HG02884 (cell line): ENCODE data around the gene PTDSS2.
"Not testable (repeated sequence)": the region's sequence is repeated elsewhere in the genome, so short reads cannot be mapped to it uniquely, and the experiment has no call there.

Experiments
- ATAC-seq: cut with Tn5 transposase; IDR thresholded peaks from one replicate; pipeline ENCODE4 v1.9.1; 2021; ENCODE audit warnings: mild to moderate bottlenecking, moderate library complexity; ENCODE audit not compliant: unreplicated experiment

The PTDSS2 gene

DNA sequence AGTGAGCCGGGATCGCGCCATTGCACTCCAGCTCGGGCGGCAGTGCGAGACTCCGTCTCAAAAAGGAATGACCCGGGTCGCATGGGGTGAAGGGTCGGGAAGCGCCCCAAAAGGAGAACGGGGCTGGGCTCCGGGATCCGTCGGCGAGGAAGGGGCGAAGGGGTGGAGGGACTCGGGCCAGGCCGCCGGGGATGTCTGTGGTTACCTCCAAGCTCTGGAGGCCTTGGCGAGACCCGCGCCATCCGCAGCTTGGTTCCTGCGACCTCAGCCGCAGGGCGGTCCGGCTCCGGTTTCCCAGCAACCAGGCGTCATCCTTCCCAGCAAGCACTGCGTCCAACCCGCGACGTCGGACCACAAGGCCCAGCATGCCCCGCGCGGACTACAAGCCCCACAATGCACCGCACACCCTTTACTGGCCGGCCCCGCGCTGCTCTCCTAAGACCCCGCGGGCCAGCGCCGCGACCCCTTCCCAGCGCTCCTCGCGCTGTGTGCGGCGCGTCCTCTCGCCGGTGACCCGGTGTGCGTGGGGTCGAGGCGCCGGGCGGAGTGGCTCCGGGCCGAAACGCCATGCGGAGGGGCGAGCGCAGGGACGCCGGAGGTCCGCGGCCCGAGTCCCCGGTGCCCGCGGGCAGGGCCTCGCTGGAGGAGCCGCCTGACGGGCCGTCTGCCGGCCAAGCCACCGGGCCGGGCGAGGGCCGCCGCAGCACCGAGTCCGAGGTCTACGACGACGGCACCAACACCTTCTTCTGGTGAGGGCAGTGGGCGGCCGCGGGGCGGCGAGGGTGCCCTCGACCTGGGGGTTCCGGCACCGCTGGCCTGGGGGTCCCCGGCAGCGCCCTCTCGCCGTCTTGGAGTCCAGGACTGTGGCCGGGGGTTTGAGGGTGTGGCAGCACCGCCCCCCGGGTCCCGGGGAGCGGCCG lies at the start of gene PTDSS2:
PTDSS2 (plus strand) TSS at position 391 of the 920 bp plus-strand sequence; CDS start at position 568, 177 bp downstream.
- ATAC-seq: peak; percentile 68

DNA sequence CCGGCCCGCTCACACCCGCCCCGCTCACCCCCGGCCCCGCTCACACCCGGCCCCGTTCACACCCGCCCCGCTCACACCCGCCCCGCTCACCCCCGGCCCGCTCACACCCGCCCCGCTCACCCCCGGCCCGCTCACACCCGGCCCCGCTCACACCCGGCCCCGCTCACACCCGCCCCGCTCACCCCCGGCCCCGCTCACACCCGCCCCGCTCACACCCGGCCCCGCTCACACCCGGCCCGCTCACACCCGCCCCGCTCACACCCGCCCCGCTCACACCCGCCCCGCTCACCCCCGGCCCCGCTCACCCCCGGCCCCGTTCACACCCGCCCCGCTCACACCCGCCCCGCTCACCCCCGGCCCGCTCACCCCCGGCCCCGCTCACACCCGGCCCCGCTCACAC lies 48.9 kb upstream of the PTDSS2 start:
- not testable (repeated sequence) for ATAC-seq

DNA sequence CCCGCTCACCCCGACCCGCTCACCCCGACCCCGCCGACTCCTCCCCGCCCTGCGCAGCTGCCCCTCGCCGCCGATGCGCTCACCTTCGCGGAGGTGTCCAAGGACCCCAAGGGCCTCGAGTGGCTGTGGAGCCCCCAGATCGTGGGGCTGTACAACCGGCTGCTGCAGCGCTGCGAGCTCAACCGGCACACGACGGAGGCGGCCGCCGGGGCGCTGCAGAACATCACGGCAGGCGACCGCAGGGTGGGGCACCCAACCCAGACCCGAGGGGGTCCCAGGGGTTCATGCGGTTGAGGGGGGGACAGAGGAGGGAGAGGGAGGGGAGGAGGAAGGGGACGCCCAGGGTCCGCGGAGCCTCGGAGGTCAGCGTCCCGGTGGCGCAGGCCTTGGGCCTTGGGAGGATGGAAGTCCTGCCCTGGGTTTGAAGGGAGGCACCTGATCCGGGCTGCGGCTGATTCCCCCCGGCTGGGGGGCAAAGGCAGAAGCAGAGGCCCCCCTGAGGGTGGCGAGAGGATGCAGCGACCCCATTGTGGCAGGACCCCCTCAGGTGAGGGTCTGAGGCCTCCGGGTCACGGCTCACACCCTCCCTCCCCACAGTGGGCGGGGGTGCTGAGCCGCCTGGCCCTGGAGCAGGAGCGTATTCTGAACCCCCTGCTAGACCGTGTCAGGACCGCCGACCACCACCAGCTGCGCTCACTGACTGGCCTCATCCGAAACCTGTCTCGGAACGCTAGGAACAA lies 46.9 kb upstream of the PTDSS2 start:
- ATAC-seq: no peak

DNA sequence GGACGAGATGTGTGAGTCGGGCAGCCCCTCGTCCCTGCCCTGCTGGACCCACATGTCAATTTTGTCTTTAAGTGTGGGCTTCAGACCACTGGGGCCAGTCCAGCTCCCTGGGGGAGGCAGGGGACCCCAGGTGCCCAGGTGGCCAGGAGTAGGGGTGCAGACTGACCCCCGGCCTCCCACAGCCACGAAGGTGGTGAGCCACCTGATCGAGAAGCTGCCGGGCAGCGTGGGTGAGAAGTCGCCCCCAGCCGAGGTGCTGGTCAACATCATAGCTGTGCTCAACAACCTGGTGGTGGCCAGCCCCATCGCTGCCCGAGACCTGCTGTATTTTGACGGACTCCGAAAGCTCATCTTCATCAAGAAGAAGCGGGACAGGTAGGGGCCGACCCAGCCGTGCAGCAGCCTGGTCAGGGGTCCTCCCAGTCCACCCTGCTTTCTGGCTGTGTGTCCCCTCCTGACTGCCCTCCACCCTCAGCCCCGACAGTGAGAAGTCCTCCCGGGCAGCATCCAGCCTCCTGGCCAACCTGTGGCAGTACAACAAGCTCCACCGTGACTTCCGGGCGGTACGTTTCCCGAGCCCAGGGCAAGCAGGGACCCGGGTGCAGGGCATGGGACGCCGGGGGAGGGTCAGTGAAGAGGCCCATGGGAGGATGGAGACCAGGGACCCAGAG lies 46.2 kb upstream of the PTDSS2 start:
- no peak for ATAC-seq

DNA sequence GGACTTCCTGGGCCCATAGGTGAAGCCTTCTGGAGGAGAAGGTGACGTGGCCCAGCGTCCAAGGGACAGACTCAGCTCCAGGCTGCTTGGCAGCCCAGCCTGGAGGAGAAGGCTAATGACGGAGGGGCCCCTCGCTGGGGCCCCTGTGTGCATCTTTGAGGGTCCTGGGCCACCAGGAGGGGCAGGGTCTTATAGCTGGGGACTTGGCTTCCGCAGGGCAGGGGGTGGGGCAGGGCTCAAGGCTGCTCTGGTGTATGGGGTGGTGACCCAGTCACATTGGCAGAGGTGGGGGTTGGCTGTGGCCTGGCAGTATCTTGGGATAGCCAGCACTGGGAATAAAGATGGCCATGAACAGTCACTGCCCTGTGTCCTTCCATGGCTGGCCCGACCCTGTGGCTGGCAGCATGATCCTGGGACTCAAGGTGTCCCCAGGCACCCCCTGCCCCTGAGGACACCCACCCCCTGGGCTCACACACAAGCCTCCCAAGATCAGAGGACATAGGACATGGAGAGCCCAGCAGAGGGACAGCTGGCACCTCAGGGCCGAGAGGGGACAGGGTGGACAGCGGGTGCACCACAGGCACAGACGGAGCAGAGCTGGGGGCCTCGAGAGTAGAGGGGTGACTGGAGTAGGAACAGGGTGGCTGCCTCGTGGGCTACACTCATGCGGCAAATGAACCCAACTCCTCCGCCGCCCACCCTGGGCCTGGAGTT lies 45.4 kb upstream of the PTDSS2 start:
- no peak for ATAC-seq

DNA sequence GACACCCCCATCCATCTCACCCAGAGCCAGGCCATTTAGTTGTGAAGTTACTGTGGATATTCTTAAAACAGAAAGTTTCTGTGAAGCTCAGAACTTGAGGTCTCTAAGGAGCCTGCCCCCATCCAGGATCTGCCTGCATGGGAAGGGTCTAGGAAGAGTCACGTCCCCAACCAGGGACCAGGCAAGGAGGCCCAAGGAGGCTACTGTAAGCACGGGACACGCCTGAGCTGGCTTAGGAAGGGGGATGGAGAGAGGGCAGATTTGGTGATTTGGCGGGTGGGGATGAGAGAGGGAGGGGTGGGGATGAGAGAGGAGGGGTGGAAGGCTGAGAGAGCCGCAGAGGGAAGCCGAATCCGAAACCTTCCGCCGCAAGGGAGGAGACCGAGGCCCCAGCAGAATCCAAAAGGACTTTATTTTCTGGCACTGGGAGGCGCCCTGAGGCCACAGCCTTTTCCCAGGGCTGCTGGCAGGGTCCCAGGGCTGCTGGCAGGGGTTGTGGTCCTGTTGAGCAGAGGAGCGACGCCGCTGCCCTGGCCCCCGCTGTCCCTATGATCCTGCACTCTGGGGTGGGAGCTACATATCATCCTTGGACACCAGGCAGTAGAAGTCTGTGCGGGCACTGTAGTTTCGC lies 44.6 kb upstream of the PTDSS2 start:
- ATAC-seq: no peak

DNA sequence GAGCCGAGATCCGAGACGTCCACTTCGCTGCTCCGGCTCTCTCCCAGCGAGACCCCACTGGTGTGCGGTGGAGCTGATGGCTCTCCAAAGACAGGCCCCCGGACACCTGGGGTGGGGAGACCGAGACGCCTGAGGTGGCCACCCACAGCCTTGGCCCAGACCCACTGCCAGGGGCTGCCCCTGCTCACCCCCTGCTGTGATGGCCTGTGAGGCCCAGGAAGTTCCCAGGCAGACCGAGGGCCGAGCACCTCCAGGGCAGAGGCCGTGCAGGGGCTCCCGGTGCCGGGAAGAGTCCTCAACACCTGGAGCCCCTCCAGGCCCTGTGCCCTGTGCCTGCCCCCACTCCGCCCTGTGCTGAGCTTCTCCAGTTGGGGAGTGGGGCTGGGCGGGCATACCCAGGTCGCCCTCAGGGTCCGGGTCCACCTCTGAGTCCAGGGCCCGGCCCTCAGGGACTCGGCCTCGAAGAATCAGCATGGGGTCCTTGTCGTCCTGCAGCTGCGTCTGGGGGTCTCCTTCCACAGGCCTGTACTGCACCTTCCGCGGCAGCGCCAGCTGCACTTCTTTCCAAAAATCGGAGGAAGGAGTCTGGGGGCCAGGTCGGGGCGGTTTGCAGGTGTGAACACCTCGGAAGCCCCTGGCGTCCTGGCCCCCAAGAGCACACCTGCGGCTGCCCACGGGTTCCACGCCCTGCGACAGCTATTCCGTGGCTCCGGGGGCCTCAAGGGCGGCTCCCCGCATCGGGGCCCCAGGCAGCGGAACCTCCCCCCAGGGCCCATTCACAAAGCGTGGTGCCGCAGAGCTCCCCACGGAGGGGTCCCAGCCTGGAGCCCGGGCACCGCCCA lies 43.9 kb upstream of the PTDSS2 start:
- no peak for ATAC-seq

DNA sequence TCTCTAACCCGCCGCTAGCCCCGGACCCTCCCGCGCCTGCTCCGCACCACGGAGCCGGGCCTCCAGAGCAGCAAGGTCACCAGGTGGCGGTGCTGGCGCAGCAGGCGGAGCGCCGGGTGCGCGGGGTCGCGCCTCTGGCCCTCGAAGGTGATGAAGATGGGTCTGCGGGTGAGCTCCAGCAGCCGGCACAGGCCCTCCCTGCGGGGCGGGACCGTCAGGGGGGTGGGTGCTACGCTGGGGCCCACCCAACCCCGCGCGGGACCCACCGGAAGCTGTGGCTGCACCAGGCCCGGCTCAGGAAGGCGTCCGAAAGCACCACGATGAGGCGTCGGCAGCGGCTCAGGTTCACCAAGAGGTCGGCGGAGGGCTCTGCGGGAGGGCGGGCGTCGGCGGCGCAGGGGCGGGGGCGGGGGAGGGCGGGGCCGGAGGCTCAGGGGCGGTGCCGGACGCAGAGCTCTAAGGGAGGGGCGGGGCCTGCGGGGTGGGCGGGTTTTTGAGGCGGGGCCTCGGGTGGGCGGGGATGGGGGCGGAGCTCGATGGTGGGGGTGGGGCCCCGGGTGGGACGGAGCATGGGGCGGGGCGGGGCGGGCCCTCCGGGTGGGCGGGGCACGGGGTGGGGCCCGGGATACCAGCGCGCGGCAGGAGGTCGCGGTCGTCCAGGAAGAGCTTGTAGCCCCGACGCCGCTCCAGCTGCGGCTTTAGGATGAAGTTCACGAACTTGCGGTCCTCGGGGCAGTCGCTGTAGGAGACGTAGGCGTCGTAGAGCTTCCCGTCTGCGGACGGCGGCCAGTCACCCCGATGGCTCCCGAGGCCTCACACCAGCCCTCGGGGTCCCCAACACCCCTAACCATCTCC lies 43.1 kb upstream of the PTDSS2 start:
- peak; percentile 78 for ATAC-seq

DNA sequence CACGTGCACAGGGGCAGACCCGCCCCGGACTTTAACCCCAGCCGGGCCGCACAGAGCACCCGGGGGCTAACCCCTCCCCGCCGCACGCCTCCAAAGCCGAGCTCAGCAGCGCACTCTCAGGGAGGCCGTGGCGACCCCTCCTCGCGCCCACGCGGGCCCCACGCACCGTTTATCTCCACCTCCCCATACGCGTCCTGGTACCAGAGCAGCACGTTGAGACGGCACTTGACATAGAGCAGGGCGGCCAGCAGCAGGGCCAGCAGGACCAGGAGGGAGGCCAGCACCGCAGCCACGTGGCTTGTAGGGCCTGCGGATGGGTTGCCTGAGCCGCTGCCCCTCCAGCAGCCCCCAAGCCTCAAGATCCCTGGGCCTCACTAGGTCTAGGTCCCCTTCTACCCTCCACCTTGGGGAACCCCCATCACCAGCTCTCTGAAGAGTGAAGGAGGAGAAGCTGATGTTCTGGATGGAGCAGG lies 42.4 kb upstream of the PTDSS2 start:
- ATAC-seq: no peak

DNA sequence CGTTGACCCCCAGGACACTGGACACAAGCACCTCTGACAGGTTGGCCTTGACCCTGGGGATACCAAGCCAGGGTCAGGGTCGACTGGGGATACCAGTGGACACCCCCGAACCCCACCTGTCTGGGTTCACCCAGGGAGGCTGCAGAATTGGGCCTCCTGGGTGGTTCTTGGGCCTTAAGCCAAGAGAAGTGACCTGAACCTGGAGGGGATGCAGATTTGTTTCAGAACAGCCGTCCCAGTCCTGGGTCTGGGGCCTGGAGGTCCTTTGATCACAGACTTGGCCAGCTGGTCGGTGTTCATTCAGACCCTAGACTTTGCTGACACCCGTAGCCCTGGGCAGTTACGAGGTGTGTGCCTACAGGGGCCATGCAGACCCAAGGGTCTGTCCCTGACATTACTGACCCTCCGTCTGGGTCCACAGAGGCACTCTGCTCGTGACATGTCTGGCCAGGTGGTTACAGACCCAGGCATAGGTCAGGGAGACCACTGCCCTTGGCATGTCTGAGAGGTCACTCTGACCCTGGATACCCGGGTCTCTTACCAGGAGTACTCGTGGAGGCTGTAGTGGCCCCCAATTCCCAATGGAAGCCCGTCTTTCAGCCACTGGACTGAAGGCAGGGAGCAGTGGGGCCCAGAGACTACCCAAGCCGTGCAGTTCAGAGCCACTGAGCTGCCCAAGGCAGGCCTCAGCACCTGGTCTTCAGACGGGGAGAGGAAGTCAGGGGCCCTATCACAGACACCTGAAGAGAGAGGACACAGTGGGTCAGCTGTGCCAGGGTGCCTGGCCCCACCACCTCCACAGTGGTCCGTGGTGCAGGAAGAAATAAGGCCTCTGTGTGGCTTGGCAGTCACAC lies 41.7 kb upstream of the PTDSS2 start:
- ATAC-seq: no peak

DNA sequence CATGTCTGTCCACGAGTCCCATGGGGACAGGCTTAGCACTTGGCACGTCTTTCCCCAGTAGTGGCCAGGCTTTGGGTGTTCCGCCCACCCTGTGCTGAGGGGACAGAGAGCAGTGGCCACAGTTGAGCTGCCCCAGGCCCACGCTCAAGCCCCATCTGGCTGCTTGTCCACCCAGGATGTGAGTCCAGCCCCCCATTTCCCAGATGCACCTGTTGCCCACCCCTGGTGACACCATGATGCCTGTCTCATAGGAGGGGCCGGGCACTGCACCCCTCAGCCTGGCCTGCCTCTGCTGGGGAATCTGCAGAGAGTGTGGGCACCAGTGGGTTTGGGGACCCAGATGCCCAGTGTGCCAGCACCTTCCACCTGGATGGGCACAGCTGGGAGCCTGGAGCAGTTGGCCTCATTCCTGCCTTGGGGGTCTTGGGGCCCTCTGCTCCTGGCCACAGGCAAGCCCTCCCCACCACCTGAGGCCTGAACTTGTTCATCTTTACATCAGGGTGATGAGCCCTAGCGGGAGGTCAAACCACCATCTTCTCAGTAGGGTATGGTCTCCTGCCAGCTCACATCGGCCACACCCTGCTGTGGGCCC lies 41.0 kb upstream of the PTDSS2 start:
- no peak for ATAC-seq

DNA sequence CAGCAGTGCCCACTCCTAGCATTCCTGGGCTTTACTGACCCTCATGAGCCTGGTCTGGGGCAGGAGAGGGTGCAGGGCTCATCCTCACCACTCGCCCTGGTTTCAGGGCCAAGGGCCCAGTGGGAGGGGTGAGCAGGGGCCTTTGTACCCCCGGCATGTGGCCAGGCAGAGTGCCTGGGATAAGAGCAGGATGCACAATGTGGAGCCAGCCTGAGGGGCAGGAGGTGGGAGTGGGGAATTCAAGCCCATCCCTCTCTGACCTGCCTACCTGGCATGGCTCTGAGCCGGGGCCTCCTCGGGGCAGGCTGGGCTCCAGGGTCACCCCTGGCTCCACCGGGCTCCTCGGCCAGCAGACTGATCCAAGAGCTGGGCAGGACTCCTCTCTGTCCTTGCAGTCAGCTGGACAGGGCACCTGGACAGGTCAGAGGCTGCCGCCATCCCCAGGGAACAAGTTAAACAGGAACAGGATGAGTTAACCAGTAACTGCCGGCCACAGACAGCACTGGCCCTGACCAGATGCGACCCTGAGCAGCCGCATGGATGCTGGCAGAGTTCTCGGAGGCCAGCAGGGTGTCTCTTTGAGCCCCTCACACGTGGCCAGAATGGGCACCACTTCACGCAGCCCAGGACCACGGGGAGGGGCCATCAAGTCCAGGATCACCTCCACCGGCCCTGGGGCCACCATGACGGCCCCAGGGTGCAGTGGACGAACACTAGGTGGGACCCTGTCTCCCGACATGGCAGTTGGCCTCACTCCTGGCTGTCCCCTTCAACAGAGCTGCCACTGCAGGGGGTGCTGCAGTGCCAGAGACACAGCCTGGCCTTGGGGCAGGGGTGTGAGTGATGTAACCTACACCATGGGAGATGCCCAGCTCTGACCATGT lies 40.2 kb upstream of the PTDSS2 start:
- no peak for ATAC-seq

DNA sequence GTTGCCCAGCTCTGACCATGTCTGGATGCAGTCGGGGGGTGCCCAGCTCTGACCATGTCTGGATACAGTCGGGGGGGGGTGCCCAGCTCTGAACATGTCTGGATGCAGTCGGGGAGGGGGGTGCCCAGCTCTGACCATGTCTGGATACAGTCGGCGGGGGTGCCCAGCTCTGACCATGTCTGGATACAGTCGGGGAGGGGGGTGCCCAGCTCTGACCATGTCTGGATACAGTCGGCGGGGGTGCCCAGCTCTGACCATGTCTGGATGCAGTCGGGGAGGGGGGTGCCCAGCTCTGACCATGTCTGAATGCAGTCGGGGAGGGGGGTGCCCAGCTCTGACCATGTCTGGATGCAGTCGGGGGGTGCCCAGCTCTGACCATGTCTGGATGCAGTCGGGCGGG lies 39.4 kb upstream of the PTDSS2 start:
- not testable (repeated sequence) for ATAC-seq

DNA sequence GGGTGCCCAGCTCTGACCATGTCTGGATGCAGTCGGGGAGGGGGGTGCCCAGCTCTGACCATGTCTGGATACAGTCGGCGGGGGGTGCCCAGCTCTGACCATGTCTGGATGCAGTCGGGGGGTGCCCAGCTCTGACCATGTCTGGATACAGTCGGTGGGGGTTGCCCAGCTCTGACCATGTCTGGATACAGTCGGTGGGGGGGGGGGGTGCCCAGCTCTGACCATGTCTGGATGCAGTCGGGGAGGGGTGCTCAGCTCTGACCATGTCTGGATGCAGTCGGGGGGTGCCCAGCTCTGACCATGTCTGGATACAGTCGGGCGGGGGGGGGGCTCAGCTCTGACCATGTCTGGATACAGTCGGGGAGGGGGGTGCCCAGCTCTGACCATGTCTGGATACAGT lies 38.6 kb upstream of the PTDSS2 start:
- ATAC-seq: not testable (repeated sequence)

DNA sequence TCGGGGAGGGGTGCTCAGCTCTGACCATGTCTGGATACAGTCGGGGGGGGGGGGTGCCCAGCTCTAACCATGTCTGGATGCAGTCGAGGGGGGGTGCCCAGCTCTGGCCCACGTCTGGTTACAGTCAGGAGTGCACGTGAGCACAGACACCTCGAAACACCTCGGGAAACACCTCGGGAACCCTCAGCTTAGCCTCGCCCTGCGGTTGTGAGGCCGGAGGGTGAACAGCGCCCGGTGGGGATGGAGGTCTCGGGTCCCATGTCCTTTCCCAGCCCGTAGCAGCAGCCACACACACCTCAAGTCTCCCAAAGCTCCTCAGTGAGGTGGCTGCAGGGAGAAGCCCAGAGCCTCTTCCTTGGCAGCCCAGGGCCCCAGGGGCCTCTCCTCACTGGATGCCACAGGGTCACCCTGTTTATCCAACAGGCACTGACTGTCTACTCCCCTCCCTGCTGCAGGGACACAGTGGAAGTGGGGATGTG lies 37.4 kb upstream of the PTDSS2 start:
- ATAC-seq: no peak
